Epithelial cell of esophagus (primary cell): ENCODE results near the gene MMP15.

Experiments used
- DNase-seq: peaks from one replicate; pipeline ENCODE4 v3.0.0; 2010; ENCODE audit warnings: low read depth
- H3K4me3 ChIP-seq: 2 replicates; pipeline ENCODE4 v1.5.1; 2011; ENCODE audit warnings: mild to moderate bottlenecking, low read length, control low read depth
- CTCF ChIP-seq: IDR thresholded peaks from 2 replicates; pipeline ENCODE4 v1.5.1; 2011; ENCODE audit warnings: low read depth, mild to moderate bottlenecking, low read length, control low read depth, inconsistent platforms; ENCODE audit not compliant: insufficient read depth; ENCODE audit errors: missing control alignments

The MMP15 gene

GRCh38 chr16:58024486-58025350, 836 bp upstream of the MMP15 start:
- no peak for DNase-seq
- H3K4me3 ChIP-seq: peak overlapping the region; percentile 50
- TF ChIP-seq CTCF: no peak

- peak overlapping the region; percentile 50 for H3K4me3 ChIP-seq
- TF ChIP-seq CTCF: no peak
- DNase-seq: peak; percentile 44
Observed at GRCh38 chr16:58026139-58026704, 668 bp downstream of the MMP15 start.

- peak overlapping the region; percentile 50 for H3K4me3 ChIP-seq
- DNase-seq: no peak
- TF ChIP-seq CTCF: no peak
Observed at GRCh38 chr16:58026705-58027160, 1.2 kb downstream of the MMP15 start.

GRCh38 chr16:58027161-58027915, 1.8 kb downstream of the MMP15 start:
- peak overlapping the region; percentile 50 for H3K4me3 ChIP-seq
- peak; percentile 50 for DNase-seq

GRCh38 chr16:58027916-58028455, 2.4 kb downstream of the MMP15 start:
- no peak for DNase-seq
- TF ChIP-seq CTCF: no peak
- H3K4me3 ChIP-seq: no peak overlapping the region

More at GRCh38 chr16:58027161-58027915, 1.8 kb downstream of the MMP15 start:
- no peak for TF ChIP-seq CTCF

- TF ChIP-seq CTCF: no peak
- H3K4me3 ChIP-seq: no peak overlapping the region
- no peak for DNase-seq
Observed at GRCh38 chr16:58028541-58029070, 3.1 kb downstream of the MMP15 start.
